Subcutaneous adipose tissue (tissue), 4 donors: Measurements from ENCODE around the gene CCR1. TPM values are rescaled to one million over a fixed set of nuclear protein-coding genes. Genes with fewer than 3 reads are reported as not detected.

Source experiments
- CTCF ChIP-seq: fragments of 450-650 bp; IDR thresholded peaks from one replicate; pipeline ENCODE4 v1.5.1; 2016; ENCODE audit warnings: low read depth, mild to moderate bottlenecking, control low read depth, antibody characterized with exemption, moderate library complexity
- total RNA-seq, 4 donors: library from RNA; depleted of rRNA; stranded (reverse); fragments of >200 nt; gene quantifications; one replicate each; pipeline ENCODE4 v1.1.0, GENCODE V29; 2016

Gene CCR1
- total RNA-seq, 4 donors from 2014 or later = 8.7 to 81.9 (median 20.1) TPM

GRCh38 chr3:46162975-46163555 is 45.0 kb downstream of the CCR1 start:
- no peak for TF ChIP-seq CTCF

GRCh38 chr3:46154311-46154710 is 53.8 kb downstream of the CCR1 start:
- TF ChIP-seq CTCF = no peak

Other genes starting within 250 kb of the CCR1 start
- 10 to 100 TPM; 36.7 to 46.7 (median 43.6) TPM for gene FYCO1, start 212.5 kb downstream of the CCR1 start, total RNA-seq
- not detected for gene XCR1, start 180.8 kb downstream of the CCR1 start, total RNA-seq
- gene CCR3, start 34.1 kb upstream of the CCR1 start, total RNA-seq = not detected
- 1 to 10 TPM; 1.3 to 3.4 (median 1.8) TPM for gene CCR2, start 145.8 kb upstream of the CCR1 start, total RNA-seq
- 10 to 100 TPM in 1 of 4 donors, under 1 TPM in 1, not detected in 2; 0.88 to 11.0 TPM for gene CCR5, start 162.6 kb upstream of the CCR1 start, total RNA-seq
- 10 to 100 TPM in 2 of 4 donors, 1 to 10 TPM in 2; 4.1 to 27.2 (median 17.0) TPM for gene CCRL2, start 198.9 kb upstream of the CCR1 start, total RNA-seq